OCI-LY3 (cell line): Measurements from ENCODE around the gene FBXO30.

ENCODE experiments used
- H2AFZ ChIP-seq: fragments of 200-600, 300-600 bp; shearing (Covaris generic); 2 replicates; pipeline ENCODE4 v1.6.0; 2014; ENCODE audit warnings: antibody characterized with exemption, low read depth, low read length
- H3K27ac ChIP-seq: fragments of 200-600, 300-600 bp; sonication (generic); 2 replicates; pipeline ENCODE4 v1.5.1; 2014; ENCODE audit warnings: mild to moderate bottlenecking, low read length, moderate library complexity, mixed read lengths
- H3K27me3 ChIP-seq: fragments of 200-600, 300-600 bp; sonication (generic); 2 replicates; pipeline ENCODE4 v1.6.1; 2014; ENCODE audit warnings: low read depth, low read length, mixed read lengths
- H3K36me3 ChIP-seq: fragments of 200-600, 300-600 bp; sonication (generic); replicated peaks from 2 replicates; pipeline ENCODE3; 2014; ENCODE audit warnings: low read depth, low read length, mixed read lengths
- H3K4me1 ChIP-seq: fragments of 300-600, 200-600 bp; sonication (generic); 2 replicates; pipeline ENCODE4 v1.6.1; 2014; ENCODE audit warnings: low read length, mixed read lengths
- H3K4me2 ChIP-seq: fragments of 200-600, 300-600 bp; sonication (generic); 2 replicates; pipeline ENCODE4 v1.6.1; 2014; ENCODE audit warnings: low read length, mixed read lengths
- H3K4me3 ChIP-seq: fragments of 300-600, 200-600 bp; sonication (generic); 2 replicates; pipeline ENCODE4 v1.5.1; 2014; ENCODE audit warnings: antibody characterized with exemption, mild to moderate bottlenecking, low read length, moderate library complexity
- H3K79me2 ChIP-seq: fragments of 300-600, 200-600 bp; shearing (Covaris generic); 2 replicates; pipeline ENCODE4 v1.6.1; 2014; ENCODE audit warnings: mild to moderate bottlenecking, low read length, mixed read lengths
- H3K9ac ChIP-seq: fragments of 300-600, 200-600 bp; shearing (Covaris generic); 2 replicates; pipeline ENCODE4 v1.6.0; 2014; ENCODE audit warnings: mild to moderate bottlenecking, low read length, moderate library complexity
- H3K9me3 ChIP-seq: fragments of 200-600, 300-600 bp; shearing (Covaris generic); 2 replicates; pipeline ENCODE4 v1.6.1; 2014; ENCODE audit warnings: low read length, mixed read lengths; ENCODE audit not compliant: insufficient read depth
- H4K20me1 ChIP-seq: fragments of 200-600, 300-600 bp; sonication (generic); 2 replicates; pipeline ENCODE4 v1.6.1; 2016; ENCODE audit warnings: low read length, mixed read lengths; ENCODE audit not compliant: insufficient read depth
- EZH2phosphoT487 ChIP-seq: fragments of 200-600 bp; shearing (Covaris generic); IDR thresholded peaks from 2 replicates; pipeline ENCODE4 v1.6.1; 2018; ENCODE audit warnings: antibody characterized with exemption, mixed run types, low read depth
- TF ChIP-seq, protein P1 (sequence below): fragments of 200-600, 300-600 bp; sonication (generic); IDR thresholded peaks from 2 replicates; pipeline ENCODE4 v1.5.1; 2014; ENCODE audit warnings: antibody characterized with exemption, low read length, low read depth

The FBXO30 gene

DNA sequence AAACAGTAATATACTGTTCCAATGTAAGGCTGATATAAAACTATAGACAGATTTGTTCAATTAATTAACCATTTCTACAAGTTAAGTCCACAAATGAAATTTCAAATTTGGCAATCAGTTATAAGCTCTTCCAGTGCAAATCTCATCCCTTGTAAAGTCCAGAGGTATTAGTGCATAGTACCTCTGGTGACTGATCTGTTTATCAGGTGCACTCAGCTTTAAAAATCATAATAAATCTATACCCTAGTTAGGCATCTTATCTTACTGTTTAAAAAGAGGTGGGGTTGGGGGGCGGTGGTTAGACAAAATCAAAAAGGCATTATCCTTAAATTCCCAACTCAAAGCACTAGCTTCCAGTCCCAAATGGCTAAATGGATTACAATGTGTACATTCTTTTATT is 2.9 kb downstream of the FBXO30 start:
- TF ChIP-seq, protein P1, sequence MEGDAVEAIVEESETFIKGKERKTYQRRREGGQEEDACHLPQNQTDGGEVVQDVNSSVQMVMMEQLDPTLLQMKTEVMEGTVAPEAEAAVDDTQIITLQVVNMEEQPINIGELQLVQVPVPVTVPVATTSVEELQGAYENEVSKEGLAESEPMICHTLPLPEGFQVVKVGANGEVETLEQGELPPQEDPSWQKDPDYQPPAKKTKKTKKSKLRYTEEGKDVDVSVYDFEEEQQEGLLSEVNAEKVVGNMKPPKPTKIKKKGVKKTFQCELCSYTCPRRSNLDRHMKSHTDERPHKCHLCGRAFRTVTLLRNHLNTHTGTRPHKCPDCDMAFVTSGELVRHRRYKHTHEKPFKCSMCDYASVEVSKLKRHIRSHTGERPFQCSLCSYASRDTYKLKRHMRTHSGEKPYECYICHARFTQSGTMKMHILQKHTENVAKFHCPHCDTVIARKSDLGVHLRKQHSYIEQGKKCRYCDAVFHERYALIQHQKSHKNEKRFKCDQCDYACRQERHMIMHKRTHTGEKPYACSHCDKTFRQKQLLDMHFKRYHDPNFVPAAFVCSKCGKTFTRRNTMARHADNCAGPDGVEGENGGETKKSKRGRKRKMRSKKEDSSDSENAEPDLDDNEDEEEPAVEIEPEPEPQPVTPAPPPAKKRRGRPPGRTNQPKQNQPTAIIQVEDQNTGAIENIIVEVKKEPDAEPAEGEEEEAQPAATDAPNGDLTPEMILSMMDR, result no peak
- TF ChIP-seq EZH2phosphoT487, result no peak
- no peak overlapping the region for H3K4me2 ChIP-seq
- H3K36me3 ChIP-seq, result no peaks in the 10 kb centered on the region
- no peak overlapping the region for H3K9ac ChIP-seq
- no peaks in the 10 kb centered on the region for H4K20me1 ChIP-seq
- peaks cover 34% of the 10 kb centered on the region for H3K79me2 ChIP-seq
- no peak overlapping the region for H2AFZ ChIP-seq
- no peaks in the 10 kb centered on the region for H3K9me3 ChIP-seq
- H3K4me3 ChIP-seq, result no peak overlapping the region
- H3K27ac ChIP-seq, result no peak overlapping the region
- H3K4me1 ChIP-seq, result peaks cover 13% of the 10 kb centered on the region; the same call in 1 of the 2 replicates
- no peaks in the 10 kb centered on the region for H3K27me3 ChIP-seq

DNA sequence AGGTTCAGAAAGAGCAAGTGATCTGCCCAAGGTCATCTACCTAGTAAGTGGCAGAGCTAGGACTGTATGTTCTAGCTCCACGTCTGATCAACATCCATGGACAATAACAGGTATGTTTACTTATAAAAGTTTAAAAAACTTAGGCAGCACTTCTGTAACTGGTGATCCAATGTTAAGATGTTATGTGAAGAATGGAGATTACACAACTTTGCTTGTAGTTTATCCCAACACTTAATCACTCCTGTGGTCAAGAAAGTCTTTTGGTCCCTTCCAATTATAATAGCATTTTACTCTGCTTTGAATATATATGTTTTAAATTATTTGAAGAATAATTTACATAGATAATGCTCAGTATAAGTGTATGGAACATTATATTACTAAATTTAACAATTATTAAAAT is 4.8 kb downstream of the FBXO30 start:
- Histone ChIP-seq H3K27me3 (no peaks in the 10 kb centered on the region), H3K9me3 (no peaks in the 10 kb centered on the region), H3K4me3 (no peak overlapping the region), H3K9ac (no peak overlapping the region), H3K79me2 (peaks cover 29% of the 10 kb centered on the region), H4K20me1 (no peaks in the 10 kb centered on the region), H2AFZ (no peak overlapping the region), H3K27ac (no peak overlapping the region), H3K36me3 (peaks cover 14% of the 10 kb centered on the region), H3K4me2 (no peak overlapping the region), H3K4me1 (peaks cover 6% of the 10 kb centered on the region; the same call in 1 of the 2 replicates)
- TF ChIP-seq EZH2phosphoT487, result no peak
- TF ChIP-seq, protein P1, result no peak

DNA sequence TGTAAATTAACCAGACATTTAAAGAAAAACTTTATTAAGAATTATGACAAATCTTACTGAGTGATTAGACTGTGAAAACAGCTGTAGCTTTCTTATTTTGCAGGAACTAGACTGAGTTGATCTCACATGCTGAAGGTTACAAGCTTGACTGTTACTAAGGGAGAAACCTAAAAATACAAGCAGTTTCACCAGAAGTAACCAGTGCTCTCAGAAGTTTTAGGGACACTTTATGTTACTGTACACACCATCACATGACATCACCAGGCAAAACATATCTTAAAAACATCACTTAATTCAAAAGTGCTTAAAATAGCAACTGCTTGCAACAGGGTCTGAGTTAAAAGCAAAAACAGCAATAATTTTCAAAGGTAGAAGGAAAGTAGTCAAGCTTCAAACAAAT is 5.4 kb downstream of the FBXO30 start:
- no peak for TF ChIP-seq EZH2phosphoT487
- TF ChIP-seq, protein P1, result no peak
- H3K27ac ChIP-seq, result no peak overlapping the region

DNA sequence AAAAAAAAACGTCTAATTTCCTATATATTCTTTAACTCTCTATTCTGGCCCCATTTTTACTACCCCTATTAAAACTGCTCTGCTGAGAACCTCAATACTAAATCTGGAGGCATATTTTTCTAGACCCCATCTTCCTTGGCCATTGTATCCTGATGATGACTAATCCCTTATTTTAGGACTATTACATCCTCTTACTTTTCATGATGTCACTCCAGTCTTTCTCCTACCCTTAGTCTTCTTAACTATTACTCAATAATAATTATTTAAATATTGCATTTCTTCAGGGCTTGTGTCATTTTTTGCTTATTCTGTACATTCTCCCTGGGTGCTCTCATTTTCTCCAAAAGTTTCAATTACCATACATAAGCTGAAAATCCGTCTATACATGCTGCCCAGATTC is 6.4 kb downstream of the FBXO30 start:
- Histone ChIP-seq H3K79me2 (peaks cover 19% of the 10 kb centered on the region), H4K20me1 (no peaks in the 10 kb centered on the region)

More for the DNA sequence above, 5.4 kb downstream of the FBXO30 start:
- no peak overlapping the region for H2AFZ ChIP-seq
- H3K9ac ChIP-seq, result no peak overlapping the region
- H3K9me3 ChIP-seq, result no peaks in the 10 kb centered on the region
- no peaks in the 10 kb centered on the region for H3K27me3 ChIP-seq
- no peak overlapping the region for H3K4me2 ChIP-seq
- peaks cover 20% of the 10 kb centered on the region for H3K36me3 ChIP-seq
- H3K4me3 ChIP-seq, result no peak overlapping the region
- peaks cover 6% of the 10 kb centered on the region; the same call in 1 of the 2 replicates for H3K4me1 ChIP-seq
- peaks cover 29% of the 10 kb centered on the region for H3K79me2 ChIP-seq
- no peaks in the 10 kb centered on the region for H4K20me1 ChIP-seq

More for the DNA sequence above, 6.4 kb downstream of the FBXO30 start:
- TF ChIP-seq, protein P1, result no peak
- no peak for TF ChIP-seq EZH2phosphoT487
- Histone ChIP-seq H3K27me3 (no peaks in the 10 kb centered on the region), H3K4me3 (no peak overlapping the region), H2AFZ (no peak overlapping the region), H3K4me1 (peaks cover 1% of the 10 kb centered on the region; the same call in 1 of the 2 replicates), H3K9ac (no peak overlapping the region), H3K27ac (no peak overlapping the region), H3K36me3 (peaks cover 21% of the 10 kb centered on the region), H3K9me3 (no peaks in the 10 kb centered on the region), H3K4me2 (no peak overlapping the region)
